Measurements from ENCODE around the gene RFPL2.
"Not testable (repeated sequence)": the region's sequence is repeated elsewhere in the genome, so short reads cannot be mapped to it uniquely, and the experiment has no call there.

RFPL2 gene

GRCh38 chr22:32205974-32206773 is 1.3 kb upstream of the RFPL2 start:
- no peak for DNase-seq

GRCh38 chr22:32204040-32204855 is 625 bp downstream of the RFPL2 start:
- no peak for DNase-seq

GRCh38 chr22:32203181-32204039 is 1.5 kb downstream of the RFPL2 start:
- DNase-seq, result no peak

GRCh38 chr22:32202539-32203180 is 2.2 kb downstream of the RFPL2 start:
- no peak for DNase-seq

GRCh38 chr22:32202161-32202538 is 2.7 kb downstream of the RFPL2 start:
- no peak for DNase-seq

GRCh38 chr22:32200752-32201151 is 4.1 kb downstream of the RFPL2 start:
- no peak for DNase-seq

GRCh38 chr22:32199961-32200360 is 4.9 kb downstream of the RFPL2 start:
- no peak for DNase-seq

- DNase-seq, result no peak
Observed at GRCh38 chr22:32199341-32199740, 5.5 kb downstream of the RFPL2 start.

- DNase-seq, result not testable (repeated sequence)
Observed at GRCh38 chr22:32197553-32198226, 7.2 kb downstream of the RFPL2 start.

GRCh38 chr22:32195900-32196299 is 9.0 kb downstream of the RFPL2 start:
- not testable (repeated sequence) for DNase-seq

- not testable (repeated sequence) for DNase-seq
Observed at GRCh38 chr22:32193346-32193745, 11.5 kb downstream of the RFPL2 start.

GRCh38 chr22:32191021-32191420 is 13.9 kb downstream of the RFPL2 start:
- DNase-seq, result not testable (repeated sequence)

- DNase-seq, result no peak
Observed at GRCh38 chr22:32185821-32186220, 19.1 kb downstream of the RFPL2 start.

GRCh38 chr22:32183625-32184024 is 21.2 kb downstream of the RFPL2 start:
- no peak for DNase-seq

- no peak for DNase-seq
Observed at GRCh38 chr22:32181043-32181442, 23.8 kb downstream of the RFPL2 start.

- no peak for DNase-seq
Observed at GRCh38 chr22:32177221-32177765, 27.6 kb downstream of the RFPL2 start.

GRCh38 chr22:32175683-32176644 is 28.9 kb downstream of the RFPL2 start:
- DNase-seq, result no peak

- DNase-seq, result no peak
Observed at GRCh38 chr22:32175115-32175514, 29.8 kb downstream of the RFPL2 start.

- DNase-seq, result no peak
Observed at GRCh38 chr22:32165681-32166080, 39.2 kb downstream of the RFPL2 start.

GRCh38 chr22:32164075-32164860 is 40.6 kb downstream of the RFPL2 start:
- no peak for DNase-seq
